IMR-90 (cell line): Measurements from ENCODE around the gene TSPEAR. TPM values are rescaled to one million over a fixed set of nuclear protein-coding genes. Genes with fewer than 3 reads are reported as not detected.

Experiments used
- ATAC-seq: fragments of 200-7000 bp; cut with Tn5 transposase; 2 replicates; pipeline ENCODE4 v1.9.1; 2020; ENCODE audit warnings: low read depth, mild to moderate bottlenecking, moderate library complexity
- BruUV-seq: library from RNA; stranded (reverse); fragments of 400-500 nt; replicated peaks from 2 replicates; lab custom pipeline; 2021; lab: Mats Ljungman, UMichigan
- CTCF ChIA-PET: fragments of 300-600 bp; formaldehyde crosslinking; extraction: SDS; loops from one replicate; lab custom pipeline; 2021; ENCODE audit warnings: antibody characterized with exemption; lab: Yijun Ruan, JAX
- POLR2A ChIA-PET: fragments of 300-600 bp; sonication (Branson Sonifier 250); formaldehyde crosslinking; loops from one replicate; lab custom pipeline; 2022; ENCODE audit warnings: antibody characterized with exemption; ENCODE audit not compliant: unreplicated experiment; lab: Charles Lee
- DNase-seq: peaks from one replicate; pipeline ENCODE4 v3.0.0; 2013
- H2AFZ ChIP-seq: replicated peaks from 2 replicates; pipeline ENCODE3; 2013; ENCODE audit warnings: low read length, mild to moderate bottlenecking; ENCODE audit not compliant: poor library complexity
- H2AK5ac ChIP-seq: 2 replicates; pipeline ENCODE4 v1.6.1; 2013; ENCODE audit warnings: low read depth, low read length, inconsistent platforms
- H2AK9ac ChIP-seq: replicated peaks from 2 replicates; pipeline ENCODE3; 2013; ENCODE audit warnings: mild to moderate bottlenecking, low read depth, low read length, moderate library complexity; ENCODE audit not compliant: poor library complexity
- H2BK120ac ChIP-seq: 2 replicates; pipeline ENCODE4 v1.6.1; 2013; ENCODE audit warnings: low read depth, low read length, inconsistent platforms
- H2BK15ac ChIP-seq: 3 replicates; pipeline ENCODE4 v1.6.1; 2013; ENCODE audit warnings: low read depth, low read length, inconsistent platforms
- H2BK20ac ChIP-seq: 2 replicates; pipeline ENCODE4 v1.6.1; 2013; ENCODE audit warnings: low read depth, mild to moderate bottlenecking, inconsistent platforms, low read length, moderate library complexity
- H2BK5ac ChIP-seq: 2 replicates; pipeline ENCODE4 v1.6.1; 2013; ENCODE audit warnings: mild to moderate bottlenecking, low read depth, low read length, inconsistent platforms; ENCODE audit not compliant: poor library complexity, severe bottlenecking
- H3K14ac ChIP-seq: replicated peaks from 2 replicates; pipeline ENCODE4 v1.6.1; 2013; ENCODE audit warnings: low read depth, low read length, inconsistent platforms
- H3K18ac ChIP-seq: 2 replicates; pipeline ENCODE4 v1.6.1; 2013; ENCODE audit warnings: low read depth, low read length, control low read depth
- H3K23ac ChIP-seq: 2 replicates; pipeline ENCODE4 v1.6.1; 2013; ENCODE audit warnings: low read depth, low read length, inconsistent platforms
- H3K27ac ChIP-seq: 2 replicates; pipeline ENCODE4 v1.5.1; 2013; ENCODE audit warnings: mild to moderate bottlenecking, control low read depth, low read length; ENCODE audit not compliant: insufficient read depth
- H3K27me3 ChIP-seq: 2 replicates; pipeline ENCODE4 v1.6.1; 2013; ENCODE audit warnings: low read length; ENCODE audit not compliant: control insufficient read depth, insufficient read depth
- H3K36me3 ChIP-seq: 2 replicates; pipeline ENCODE4 v1.6.1; 2013; ENCODE audit warnings: low read length, mixed read lengths; ENCODE audit not compliant: control insufficient read depth, insufficient read depth
- H3K4ac ChIP-seq: 2 replicates; pipeline ENCODE4 v1.6.1; 2013; ENCODE audit warnings: low read depth, low read length, inconsistent platforms
- H3K4me1 ChIP-seq: 2 replicates; pipeline ENCODE4 v1.6.1; 2013; ENCODE audit warnings: low read length, mixed read lengths; ENCODE audit not compliant: control insufficient read depth, insufficient read depth
- H3K4me2 ChIP-seq: 2 replicates; pipeline ENCODE4 v1.6.1; 2013; ENCODE audit warnings: low read depth, mild to moderate bottlenecking, control low read depth, low read length, moderate library complexity
- H3K4me3 ChIP-seq: 2 replicates; pipeline ENCODE4 v1.5.1; 2013; ENCODE audit warnings: low read depth, mild to moderate bottlenecking, control low read depth, low read length, moderate library complexity; ENCODE audit not compliant: insufficient read depth
- H3K56ac ChIP-seq: 2 replicates; pipeline ENCODE4 v1.6.1; 2013; ENCODE audit warnings: low read length, inconsistent platforms; ENCODE audit not compliant: insufficient read depth; ENCODE audit errors: extremely low read depth
- H3K79me1 ChIP-seq, 2 experiments: 2 replicates each; pipeline ENCODE4 v1.6.1; 2013; ENCODE audit warnings: low read length in 2 of 2, inconsistent platforms in 1 of 2, low read depth in 1 of 2
- H3K9ac ChIP-seq: 2 replicates; pipeline ENCODE4 v1.6.1; 2013; ENCODE audit warnings: low read depth, low read length, control low read depth
- H3K9me1 ChIP-seq: 2 replicates; pipeline ENCODE4 v1.6.1; 2013; ENCODE audit warnings: low read length, inconsistent platforms; ENCODE audit not compliant: insufficient read depth
- H3K9me3 ChIP-seq: 2 replicates; pipeline ENCODE4 v1.6.1; 2013; ENCODE audit warnings: low read length; ENCODE audit not compliant: control insufficient read depth, insufficient read depth
- H4K20me1 ChIP-seq: 2 replicates; pipeline ENCODE4 v1.6.1; 2013; ENCODE audit warnings: low read length, inconsistent platforms; ENCODE audit not compliant: insufficient read depth
- H4K5ac ChIP-seq: 2 replicates; pipeline ENCODE4 v1.6.1; 2013; ENCODE audit warnings: mild to moderate bottlenecking, low read depth, low read length, control low read depth
- H4K8ac ChIP-seq, 2 experiments: 2 replicates each; pipeline ENCODE4 v1.6.1; 2013; ENCODE audit warnings: low read depth in 2 of 2, low read length in 2 of 2, control low read depth in 1 of 2, inconsistent platforms in 1 of 2
- H4K91ac ChIP-seq: 2 replicates; pipeline ENCODE4 v1.6.1; 2013; ENCODE audit warnings: low read depth, low read length, inconsistent platforms; ENCODE audit not compliant: insufficient read depth
- BHLHE40 ChIP-seq: fragments of 150-350 bp; IDR thresholded peaks from 2 replicates; pipeline ENCODE4 v1.6.1; 2016; ENCODE audit warnings: mild to moderate bottlenecking, low read depth, low read length
- CEBPB ChIP-seq: IDR thresholded peaks from 2 replicates; pipeline ENCODE4 v1.6.1; 2012; ENCODE audit warnings: low read depth, low read length, improper control_type of control experiment
- MAZ ChIP-seq: IDR thresholded peaks from 2 replicates; pipeline ENCODE4 v1.6.1; 2012; ENCODE audit warnings: low read depth, mild to moderate bottlenecking, low read length, improper control_type of control experiment, moderate library complexity, borderline replicate concordance
- NFE2L2 ChIP-seq: fragments of 150-350 bp; IDR thresholded peaks from 2 replicates; pipeline ENCODE4 v1.6.1; 2016; ENCODE audit warnings: low read depth, mild to moderate bottlenecking, low read length
- WGBS, 2 experiments: methylation state at CpG; one replicate each; pipeline versions ENCODE4 v1.1.5 to v1.1.7; 2013; ENCODE audit warnings: missing lambda C conversion rate in 2 of 2; ENCODE audit not compliant: insufficient read length in 1 of 2; ENCODE audit errors: extremely low coverage in 2 of 2; 5-methylcytosine and 5-hydroxymethylcytosine counted together
- dilution Hi-C: fragments of 300-500 bp; cut with HindIII; formaldehyde crosslinking; loops from one replicate; pipeline ENCODE4 v1.14.3; 2018; ENCODE audit warnings: low sequenced_read_pairs; ENCODE audit not compliant: unreplicated experiment
- in situ Hi-C: fragments of 300-500 bp; cut with MboI; formaldehyde crosslinking; loops from 3 replicates; pipeline ENCODE4 v1.14.3; 2019; ENCODE audit warnings: low sequenced_read_pairs, inconsistent platforms, mixed read lengths
- intact Hi-C: fragments of 100-400 bp; cut with micrococcal nuclease; formaldehyde crosslinking; loops from 2 replicates; pipeline ENCODE4 v1.10.0; 2022
- polyA plus RNA-seq, 3 experiments: library from polyadenylated mRNA; depleted of rRNA; stranded (reverse); fragments of >200 nt; gene quantifications; 2 replicates each; pipeline ENCODE4 v1.2.3, GENCODE V29; 2012; ENCODE audit warnings: low replicate concordance in 1 of 3
- total RNA-seq: library from RNA; depleted of rRNA; stranded (reverse); fragments of >200 nt; gene quantifications from 2 replicates; pipeline ENCODE4 v1.2.3, GENCODE V29; 2012
- TF ChIP-seq, protein P1 (sequence below): conservative IDR thresholded peaks from 2 replicates; pipeline ENCODE4 v1.5.1; 2012; ENCODE audit warnings: mild to moderate bottlenecking, low read depth, low read length, improper control_type of control experiment
- TF ChIP-seq, protein P2 (sequence below): fragments of 150-350 bp; IDR thresholded peaks from 2 replicates; pipeline ENCODE4 v1.6.1; 2017; ENCODE audit warnings: mild to moderate bottlenecking, antibody characterized with exemption, low read length, low read depth

TSPEAR gene
- total and polyA plus RNA-seq, 2 of the 4 experiments (the other 2 are of a cell fraction), result not detected

DNA sequence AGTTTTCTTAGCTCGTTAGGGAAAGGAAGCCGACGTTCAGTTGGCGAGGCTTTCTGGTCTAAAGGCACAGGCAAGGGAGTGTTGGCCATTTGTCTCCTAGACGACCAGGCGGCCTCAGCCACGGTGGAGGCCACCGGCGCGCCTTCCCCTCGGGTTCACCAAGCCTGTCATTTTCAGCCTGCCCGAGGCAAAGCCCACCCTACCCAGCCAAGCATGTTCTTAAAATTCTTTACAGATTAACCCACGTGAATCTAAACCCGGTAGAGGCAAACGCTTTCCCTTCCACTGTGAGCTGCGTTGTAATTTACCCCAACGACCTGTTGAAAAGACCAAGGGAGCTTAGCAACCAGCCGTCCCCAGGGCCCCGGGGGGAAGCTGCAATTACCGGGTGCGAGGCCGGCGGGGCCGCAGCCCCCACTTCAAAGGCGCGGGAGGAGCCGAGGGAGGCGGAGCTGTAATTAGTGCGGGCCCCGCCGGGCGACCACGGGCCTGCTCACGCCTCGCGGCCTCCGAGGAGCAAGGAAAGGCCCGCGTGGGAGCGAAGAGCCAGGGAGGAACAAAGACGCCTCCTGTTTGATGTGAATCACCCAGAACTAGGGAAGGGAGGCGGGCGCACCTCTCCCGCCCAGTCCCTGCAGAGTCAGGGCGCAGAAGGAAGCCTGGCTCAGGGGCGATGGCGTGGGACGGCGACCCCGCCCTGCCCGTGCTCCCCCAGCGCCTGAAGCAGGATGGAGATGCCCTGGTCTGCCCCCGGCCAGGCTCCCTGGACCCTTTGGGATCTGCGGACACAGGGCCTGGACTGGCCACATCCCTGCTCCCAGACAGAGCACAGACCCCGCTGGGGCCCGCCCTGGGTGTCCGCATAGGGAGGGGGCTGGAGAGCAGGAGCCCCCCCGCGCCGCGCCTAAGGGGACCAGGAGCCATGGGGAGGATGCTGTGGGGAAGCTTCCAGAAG, 12.1 kb upstream of the TSPEAR start:
- in situ Hi-C loops, result no loop called here
- POLR2A ChIA-PET, result no interaction called here
- 16% methylated on average over 29 of the region's 61 CpGs; no CpG with 5 or more reads in 1 of the 2 experiments for WGBS, 2 experiments

More for the DNA sequence above, 12.1 kb upstream of the TSPEAR start:
- Histone ChIP-seq H4K8ac (no peak overlapping the region), H3K9me1 (no peaks in the 10 kb centered on the region), H3K9me3 (no peaks in the 10 kb centered on the region), H3K36me3 (no peaks in the 10 kb centered on the region), H2BK5ac (no peak overlapping the region), H4K91ac (no peak overlapping the region), H2AFZ (no peak overlapping the region), H4K20me1 (no peaks in the 10 kb centered on the region), H3K4ac (no peak overlapping the region), H2AK9ac (no peak overlapping the region), H2AK5ac (no peak overlapping the region), H3K4me2 (no peak overlapping the region; the same call in 1 of the 2 replicates), H3K9ac (no peak overlapping the region), H3K27me3 (peaks cover 41% of the 10 kb centered on the region), H3K14ac (no peak overlapping the region), H3K23ac (no peak overlapping the region), H3K79me1 (no peaks in the 10 kb centered on the region), H2BK120ac (no peak overlapping the region), H2BK15ac (no peak overlapping the region), H3K18ac (no peak overlapping the region), H2BK20ac (no peak overlapping the region), H3K56ac (no peak overlapping the region), H3K4me3 (no peak overlapping the region), H4K5ac (no peak overlapping the region), H3K27ac (no peak overlapping the region), H3K4me1 (no peaks in the 10 kb centered on the region)
- CTCF ChIA-PET, result no interaction called here
- ATAC-seq (no peak), DNase-seq (no peak)
- dilution Hi-C loops, result no loop called here
- intact Hi-C loops, result no loop called here
- BruUV-seq, result no TSS peak
- TF ChIP-seq BHLHE40, result no peak
- TF ChIP-seq, protein P1, sequence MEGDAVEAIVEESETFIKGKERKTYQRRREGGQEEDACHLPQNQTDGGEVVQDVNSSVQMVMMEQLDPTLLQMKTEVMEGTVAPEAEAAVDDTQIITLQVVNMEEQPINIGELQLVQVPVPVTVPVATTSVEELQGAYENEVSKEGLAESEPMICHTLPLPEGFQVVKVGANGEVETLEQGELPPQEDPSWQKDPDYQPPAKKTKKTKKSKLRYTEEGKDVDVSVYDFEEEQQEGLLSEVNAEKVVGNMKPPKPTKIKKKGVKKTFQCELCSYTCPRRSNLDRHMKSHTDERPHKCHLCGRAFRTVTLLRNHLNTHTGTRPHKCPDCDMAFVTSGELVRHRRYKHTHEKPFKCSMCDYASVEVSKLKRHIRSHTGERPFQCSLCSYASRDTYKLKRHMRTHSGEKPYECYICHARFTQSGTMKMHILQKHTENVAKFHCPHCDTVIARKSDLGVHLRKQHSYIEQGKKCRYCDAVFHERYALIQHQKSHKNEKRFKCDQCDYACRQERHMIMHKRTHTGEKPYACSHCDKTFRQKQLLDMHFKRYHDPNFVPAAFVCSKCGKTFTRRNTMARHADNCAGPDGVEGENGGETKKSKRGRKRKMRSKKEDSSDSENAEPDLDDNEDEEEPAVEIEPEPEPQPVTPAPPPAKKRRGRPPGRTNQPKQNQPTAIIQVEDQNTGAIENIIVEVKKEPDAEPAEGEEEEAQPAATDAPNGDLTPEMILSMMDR, result no peak
- no peak for TF ChIP-seq CEBPB
- TF ChIP-seq NFE2L2, result no peak
- no peak for TF ChIP-seq MAZ
- TF ChIP-seq, protein P2, sequence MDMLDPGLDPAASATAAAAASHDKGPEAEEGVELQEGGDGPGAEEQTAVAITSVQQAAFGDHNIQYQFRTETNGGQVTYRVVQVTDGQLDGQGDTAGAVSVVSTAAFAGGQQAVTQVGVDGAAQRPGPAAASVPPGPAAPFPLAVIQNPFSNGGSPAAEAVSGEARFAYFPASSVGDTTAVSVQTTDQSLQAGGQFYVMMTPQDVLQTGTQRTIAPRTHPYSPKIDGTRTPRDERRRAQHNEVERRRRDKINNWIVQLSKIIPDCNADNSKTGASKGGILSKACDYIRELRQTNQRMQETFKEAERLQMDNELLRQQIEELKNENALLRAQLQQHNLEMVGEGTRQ, result no peak
